Activated CD4-positive, CD25-positive, alpha-beta regulatory T cell (primary cell): ENCODE results near the gene SLC35E3.
A peak's percentile ranks its signal among the peaks of the same experiment; 100 is the strongest.
"Not testable (repeated sequence)": the region's sequence is repeated elsewhere in the genome, so short reads cannot be mapped to it uniquely, and the experiment has no call there.

Source experiments
- DNase-seq, 4 experiments: peaks; one replicate each; lab custom pipeline; 2025; lab: John Stamatoyannopoulos, UW

SLC35E3 gene

GRCh38 chr12:68796399-68796798 is 50.4 kb downstream of the SLC35E3 start:
- no peak for DNase-seq

GRCh38 chr12:68798882-68799234 is 52.9 kb downstream of the SLC35E3 start:
- no peak for DNase-seq

DNA sequence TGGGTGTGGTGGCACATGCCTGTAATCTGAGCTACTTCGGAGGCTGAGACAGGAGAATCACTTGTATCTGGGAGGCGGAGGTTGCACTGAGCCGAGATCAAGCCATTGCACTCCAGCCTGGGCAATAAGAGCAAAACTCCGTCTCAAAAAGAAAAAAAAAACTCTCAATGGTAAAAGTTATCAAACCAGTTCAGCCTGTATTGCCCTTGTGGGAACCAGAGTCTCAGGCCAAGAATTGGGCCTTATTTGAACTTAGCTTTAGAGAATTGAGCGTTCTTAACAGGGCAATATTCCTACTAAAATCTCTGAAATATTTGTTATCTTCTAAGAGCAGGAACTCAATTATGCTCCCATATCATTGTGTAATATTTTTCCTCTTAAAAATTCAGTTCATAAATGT is 54.3 kb downstream of the SLC35E3 start:
- DNase-seq: no peak

DNA sequence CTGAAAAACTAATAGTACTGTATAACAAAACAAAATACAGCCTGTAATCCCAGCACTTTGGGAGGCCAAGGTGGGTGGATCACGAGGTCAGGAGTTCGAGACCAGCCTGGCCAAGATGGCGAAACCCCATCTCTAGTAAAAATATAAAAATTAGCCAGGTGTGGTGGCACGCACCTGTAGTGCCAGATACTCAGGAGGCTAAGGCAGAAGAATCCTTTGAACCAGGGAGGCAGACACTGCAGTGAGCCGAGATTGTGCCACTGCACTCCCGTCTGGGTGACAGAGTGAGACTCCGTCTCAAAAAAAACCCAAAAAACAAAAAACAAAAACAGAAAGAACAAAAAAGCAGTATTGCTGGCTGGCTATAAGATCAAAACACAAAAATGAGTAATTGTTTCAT is 55.1 kb downstream of the SLC35E3 start:
- not testable (repeated sequence) for DNase-seq

GRCh38 chr12:68802372-68802745 is 56.4 kb downstream of the SLC35E3 start:
- DNase-seq: not testable (repeated sequence)

DNA sequence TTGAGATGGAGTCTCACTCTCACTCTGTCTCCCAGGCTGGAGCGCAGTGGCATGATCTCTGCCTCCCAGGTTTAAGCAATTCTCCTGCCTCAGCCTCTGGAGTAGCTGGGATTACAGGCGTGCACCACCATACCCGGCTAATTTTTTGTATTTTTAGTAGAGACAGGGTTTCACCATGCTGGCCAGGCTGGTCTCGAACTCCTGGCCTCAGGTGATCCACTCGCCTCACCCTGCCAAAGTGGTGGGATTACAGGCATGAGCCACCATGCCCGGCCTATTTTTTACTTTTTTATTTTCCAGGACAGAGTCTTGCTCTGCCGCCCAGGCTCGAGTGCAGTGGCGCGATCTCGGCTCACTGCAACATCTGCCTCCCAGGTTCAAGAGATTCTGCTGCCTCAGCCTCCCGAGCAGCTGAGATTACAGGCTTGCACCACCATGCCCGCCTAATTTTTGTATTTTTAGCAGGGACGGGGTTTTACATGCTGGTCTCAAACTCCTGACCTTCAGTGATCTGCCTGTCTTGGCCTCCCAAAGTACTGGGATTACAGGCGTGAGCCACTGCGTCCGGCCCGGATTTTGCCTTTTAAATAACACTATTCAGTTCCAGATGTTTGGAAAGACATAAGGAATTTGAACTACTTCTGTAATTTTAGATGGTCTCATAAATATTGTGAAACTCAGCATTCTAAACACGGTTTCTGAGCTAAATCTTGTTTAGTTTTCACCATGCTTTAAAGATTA is 57.1 kb downstream of the SLC35E3 start:
- DNase-seq: not testable (repeated sequence)

DNA sequence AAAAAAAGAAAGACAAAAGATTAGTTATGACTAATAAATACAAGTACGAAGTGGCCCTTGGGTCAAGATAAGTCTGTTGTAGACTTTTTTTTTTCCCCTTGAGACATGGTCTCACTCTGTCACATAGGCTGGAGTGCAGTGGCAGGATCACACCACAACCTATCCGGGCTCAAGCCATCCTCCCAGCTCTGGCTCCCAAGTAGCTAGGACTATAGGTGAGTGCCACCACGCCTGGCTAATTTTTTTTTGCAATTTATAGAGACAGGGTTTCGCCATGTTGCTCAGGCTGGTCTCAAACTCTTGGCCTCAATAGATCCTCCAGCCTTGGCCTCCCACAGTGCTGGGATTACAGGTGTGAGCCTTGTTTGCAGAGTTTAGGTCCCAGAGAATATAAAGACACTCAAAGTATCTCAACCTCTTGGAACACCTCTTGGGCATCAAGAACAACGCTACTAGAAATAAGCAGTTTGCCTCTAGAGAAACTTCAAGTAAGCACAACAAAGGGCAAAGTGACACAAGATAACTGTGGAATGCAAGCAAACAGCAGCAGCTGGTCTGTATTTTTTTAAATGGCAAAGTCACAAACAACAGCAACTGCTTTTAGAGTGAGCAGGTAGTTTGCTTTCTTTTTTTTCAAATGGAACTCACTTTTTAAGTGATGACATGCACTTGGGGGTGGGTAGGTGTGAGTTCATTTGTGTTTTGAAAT is 58.1 kb downstream of the SLC35E3 start:
- DNase-seq: no peak

GRCh38 chr12:68804657-68805591 is 58.9 kb downstream of the SLC35E3 start:
- no peak for DNase-seq

DNA sequence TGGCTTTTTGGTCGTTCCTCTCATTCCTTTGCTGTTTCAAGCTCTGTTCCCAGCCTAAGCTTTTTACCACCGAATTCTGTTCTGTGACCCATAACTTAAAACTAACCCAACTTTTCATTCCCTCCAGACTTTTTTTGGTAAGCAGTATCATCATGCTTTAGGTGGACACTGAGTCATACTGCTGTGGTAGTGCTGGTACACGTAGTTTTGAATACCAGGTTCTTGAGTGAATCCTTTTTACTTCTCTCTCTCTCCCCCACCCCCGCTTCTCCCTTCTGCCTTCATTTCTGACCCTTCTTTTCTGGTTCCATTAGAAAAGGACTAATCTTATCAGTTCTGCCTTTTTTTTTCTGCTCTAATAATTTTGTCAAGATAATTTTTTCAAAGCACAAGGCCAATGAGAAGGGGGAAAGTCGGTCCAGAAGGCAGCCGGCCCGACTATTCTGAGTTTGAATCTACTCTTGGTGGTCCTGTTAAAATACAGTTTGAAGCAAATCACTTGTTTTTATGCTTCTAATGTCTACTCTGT is 59.7 kb downstream of the SLC35E3 start:
- no peak for DNase-seq

- DNase-seq: no peak
These were observed 60.7 kb downstream of the SLC35E3 start for GRCh38 chr12:68806488-68807237.

- not testable (repeated sequence) for DNase-seq
These were observed 61.2 kb downstream of the SLC35E3 start for GRCh38 chr12:68807274-68807575.

- DNase-seq: peak; percentile 83 to 96 (median 91)
These were observed 61.8 kb downstream of the SLC35E3 start, which contains the start of gene MDM2 for GRCh38 chr12:68807576-68808387. TSS of gene MDM2 (plus strand) at chr12:68808177. CDS start at chr12:68808478, 301 bp downstream.

DNA sequence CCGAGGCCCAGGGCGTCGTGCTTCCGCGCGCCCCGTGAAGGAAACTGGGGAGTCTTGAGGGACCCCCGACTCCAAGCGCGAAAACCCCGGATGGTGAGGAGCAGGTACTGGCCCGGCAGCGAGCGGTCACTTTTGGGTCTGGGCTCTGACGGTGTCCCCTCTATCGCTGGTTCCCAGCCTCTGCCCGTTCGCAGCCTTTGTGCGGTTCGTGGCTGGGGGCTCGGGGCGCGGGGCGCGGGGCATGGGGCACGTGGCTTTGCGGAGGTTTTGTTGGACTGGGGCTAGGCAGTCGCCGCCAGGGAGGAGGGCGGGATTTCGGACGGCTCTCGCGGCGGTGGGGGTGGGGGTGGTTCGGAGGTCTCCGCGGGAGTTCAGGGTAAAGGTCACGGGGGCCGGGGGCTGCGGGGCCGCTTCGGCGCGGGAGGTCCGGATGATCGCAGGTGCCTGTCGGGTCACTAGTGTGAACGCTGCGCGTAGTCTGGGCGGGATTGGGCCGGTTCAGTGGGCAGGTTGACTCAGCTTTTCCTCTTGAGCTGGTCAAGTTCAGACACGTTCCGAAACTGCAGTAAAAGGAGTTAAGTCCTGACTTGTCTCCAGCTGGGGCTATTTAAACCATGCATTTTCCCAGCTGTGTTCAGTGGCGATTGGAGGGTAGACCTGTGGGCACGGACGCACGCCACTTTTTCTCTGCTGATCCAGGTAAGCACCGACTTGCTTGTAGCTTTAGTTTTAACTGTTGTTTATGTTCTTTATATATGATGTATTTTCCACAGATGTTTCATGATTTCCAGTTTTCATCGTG is 62.6 kb downstream of the SLC35E3 start:
- peak in 3 of 4 experiments; percentile 25 to 41 (median 27) for DNase-seq

DNA sequence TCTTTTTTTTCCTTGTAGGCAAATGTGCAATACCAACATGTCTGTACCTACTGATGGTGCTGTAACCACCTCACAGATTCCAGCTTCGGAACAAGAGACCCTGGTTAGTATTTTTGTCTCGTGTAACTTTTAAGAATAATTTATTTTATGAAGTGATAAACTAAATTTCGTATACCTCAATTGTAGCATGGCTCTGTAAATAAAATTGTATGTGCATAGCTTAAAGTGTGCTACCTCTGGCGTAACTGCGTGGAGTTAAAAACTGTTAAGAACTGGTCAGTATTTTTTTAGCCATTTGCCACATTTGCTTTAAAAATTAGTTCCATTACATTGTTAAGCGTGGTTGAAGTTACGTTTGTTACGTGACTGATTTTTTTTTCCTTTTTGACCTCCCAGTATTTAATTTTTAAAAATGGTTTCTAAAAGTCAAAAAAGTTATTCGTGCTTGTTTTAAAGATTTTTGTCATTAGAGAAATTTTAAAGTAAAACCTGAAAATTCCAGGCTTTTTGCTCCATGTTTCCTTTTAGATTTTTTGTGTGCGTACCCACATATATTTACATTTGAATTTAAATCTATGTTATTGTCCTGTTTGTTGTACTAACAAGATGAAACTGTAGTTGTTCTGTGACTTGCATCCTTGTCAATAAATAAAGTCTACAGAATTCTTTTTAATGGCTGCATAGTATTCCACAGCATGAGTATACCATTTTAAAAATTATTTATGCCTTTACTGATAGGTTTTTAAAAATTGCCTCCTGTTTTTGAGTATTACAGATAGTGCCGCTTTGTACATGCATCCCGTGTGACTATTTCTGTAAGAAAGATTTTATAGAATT is 63.4 kb downstream of the SLC35E3 start:
- DNase-seq: no peak

DNA sequence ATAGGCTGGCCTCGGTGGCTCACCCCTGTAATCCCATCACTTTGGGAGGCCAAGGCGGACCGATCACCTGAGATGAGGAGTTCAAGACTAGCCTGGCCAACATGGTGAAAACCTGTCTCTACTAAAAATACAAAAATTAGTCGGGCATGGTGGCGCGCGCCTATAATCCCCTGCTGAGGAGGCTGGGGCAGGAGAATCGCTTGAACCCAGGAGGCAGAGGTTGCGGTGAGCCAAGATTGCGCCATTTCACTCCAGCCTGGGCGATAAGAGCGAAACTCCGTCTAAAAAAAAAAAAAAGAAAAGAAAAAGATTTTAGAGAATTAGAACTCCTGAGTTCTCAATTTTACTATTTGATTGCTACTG is 64.0 kb downstream of the SLC35E3 start:
- DNase-seq: not testable (repeated sequence)

- not testable (repeated sequence) for DNase-seq
These were observed 65.6 kb downstream of the SLC35E3 start for GRCh38 chr12:68811573-68811972.

- DNase-seq: no peak
These were observed 66.7 kb downstream of the SLC35E3 start for GRCh38 chr12:68812553-68813241.

GRCh38 chr12:68813242-68813593 is 67.2 kb downstream of the SLC35E3 start:
- no peak for DNase-seq
